B cell (primary cell): ENCODE data around the gene SLC26A1. TPM values are rescaled to one million over a fixed set of nuclear protein-coding genes. Genes with fewer than 3 reads are reported as not detected.

Source experiments
- ATAC-seq: fragments of 200-7000 bp; cut with Tn5 transposase; one replicate; pipeline ENCODE4 v1.10.0; 2021; ENCODE audit warnings: low read depth, mild to moderate bottlenecking, moderate number of reproducible peaks, moderate library complexity
- CTCF ChIA-PET: fragments of 350-600 bp; sonication (Branson Sonifier 250); formaldehyde crosslinking; loops from one replicate; lab custom pipeline; 2021; ENCODE audit warnings: antibody characterized with exemption, inconsistent platforms; lab: Charles Lee
- POLR2A ChIA-PET: fragments of 350-600 bp; sonication (Branson Sonifier 250); formaldehyde crosslinking; loops from one replicate; lab custom pipeline; 2021; ENCODE audit warnings: antibody characterized with exemption; lab: Charles Lee
- DNase-seq: peaks from one replicate; pipeline ENCODE4 v3.0.0; 2013
- H2AFZ ChIP-seq: 2 replicates; pipeline ENCODE4 v1.6.1; 2012; ENCODE audit warnings: mild to moderate bottlenecking, low read depth, low read length; ENCODE audit not compliant: insufficient read depth, poor library complexity, severe bottlenecking
- H3K27ac ChIP-seq, 2 donors: 1 replicate in 1 of 2; 2 replicates in 1 of 2; pipeline ENCODE4 v1.5.1; 2012 to 2013; ENCODE audit warnings: low read length in 2 of 2, mild to moderate bottlenecking in 2 of 2, moderate library complexity in 1 of 2
- H3K27me3 ChIP-seq, 4 experiments: fragments of 200-600 bp in 1 of 4; sonication (generic) in 1 of 4; replicated peaks in 1 of 4; 1 replicate in 2 of 4; 2 replicates in 2 of 4; pipeline versions ENCODE4 v1.6.1 to v1.7.0; 2013 to 2016; ENCODE audit warnings: low read length in 3 of 4, mild to moderate bottlenecking in 2 of 4, mixed read lengths in 1 of 4, moderate library complexity in 1 of 4; ENCODE audit not compliant: insufficient read depth in 4 of 4, control insufficient read depth in 3 of 4; ENCODE audit errors: control extremely low read depth in 1 of 4
- H3K36me3 ChIP-seq, 2 experiments: replicated peaks in 1 of 2; 1 replicate in 1 of 2; 2 replicates in 1 of 2; pipeline versions ENCODE4 v1.6.1 to v1.7.1; 2013; ENCODE audit warnings: low read length in 1 of 2; ENCODE audit not compliant: insufficient read depth in 2 of 2, control insufficient read depth in 1 of 2; ENCODE audit errors: control extremely low read depth in 1 of 2, extremely low read depth in 1 of 2
- H3K4me1 ChIP-seq, 2 donors: fragments of 200-600 bp in 1 of 2; sonication (generic) in 1 of 2; 1 replicate in 1 of 2; 2 replicates in 1 of 2; pipeline versions ENCODE4 v1.5.1 to v1.6.1; 2013 to 2017; ENCODE audit warnings: low read length in 2 of 2; ENCODE audit not compliant: control insufficient read depth in 2 of 2, insufficient read depth in 2 of 2
- H3K4me2 ChIP-seq: replicated peaks from 2 replicates; pipeline ENCODE3; 2012; ENCODE audit warnings: mild to moderate bottlenecking, low read depth, low read length; ENCODE audit not compliant: poor library complexity, severe bottlenecking
- H3K4me3 ChIP-seq, 5 experiments: fragments of 200-600 bp in 1 of 5; sonication (generic) in 1 of 5; 1 replicate in 3 of 5; 2 replicates in 2 of 5; pipeline versions ENCODE4 v1.5.1 to v1.7.0; 2011 to 2016; ENCODE audit warnings: low read length in 4 of 5, mild to moderate bottlenecking in 4 of 5, low read depth in 2 of 5, control low read depth in 1 of 5, moderate library complexity in 1 of 5; ENCODE audit not compliant: insufficient read depth in 1 of 5; ENCODE audit errors: control extremely low read depth in 1 of 5, extremely low read depth in 1 of 5
- H3K79me2 ChIP-seq: fragments of 200-600 bp; sonication (generic); one replicate; pipeline ENCODE4 v1.6.0; 2016; ENCODE audit warnings: low read length; ENCODE audit not compliant: control insufficient read depth, insufficient read depth
- H3K9ac ChIP-seq: fragments of 200-600 bp; sonication (generic); 2 replicates; pipeline ENCODE4 v1.6.1; 2017; ENCODE audit warnings: mild to moderate bottlenecking, low read length, moderate library complexity
- H3K9me3 ChIP-seq, 3 donors: one replicate each; pipeline versions ENCODE4 v1.6.1 to v1.7.1; 2013; ENCODE audit warnings: low read length in 2 of 3; ENCODE audit not compliant: control insufficient read depth in 2 of 3, insufficient read depth in 1 of 3; ENCODE audit errors: control extremely low read depth in 1 of 3
- H4K20me1 ChIP-seq: 2 replicates; pipeline ENCODE4 v1.6.0; 2012; ENCODE audit warnings: mild to moderate bottlenecking, low read length; ENCODE audit not compliant: insufficient read depth, control insufficient read depth, poor library complexity, severe bottlenecking
- H3K27ac Mint-ChIP-seq: one replicate; pipeline ENCODE4 v1.8.0; 2021; ENCODE audit warnings: mixed read lengths
- H3K27me3 Mint-ChIP-seq: one replicate; pipeline ENCODE4 v1.8.0; 2021; ENCODE audit warnings: mixed read lengths
- H3K4me1 Mint-ChIP-seq: one replicate; pipeline ENCODE4 v1.8.0; 2021; ENCODE audit warnings: mixed read lengths
- H3K4me3 Mint-ChIP-seq: one replicate; pipeline ENCODE4 v1.8.0; 2021; ENCODE audit warnings: mixed read lengths
- H3K9me3 Mint-ChIP-seq: one replicate; pipeline ENCODE4 v1.8.0; 2022; ENCODE audit warnings: mixed read lengths; ENCODE audit not compliant: insufficient read depth
- EZH2 ChIP-seq: IDR thresholded peaks from 2 replicates; pipeline ENCODE4 v1.6.1; 2012; ENCODE audit warnings: borderline replicate concordance, low read depth, mild to moderate bottlenecking, moderate library complexity, low read length; ENCODE audit not compliant: insufficient read depth, poor library complexity, severe bottlenecking
- WGBS: methylation state at CpG from one replicate; pipeline ENCODE4 v1.1.5; 2013; ENCODE audit warnings: missing lambda C conversion rate; ENCODE audit not compliant: insufficient coverage; 5-methylcytosine and 5-hydroxymethylcytosine counted together
- intact Hi-C: fragments of 100-400 bp; cut with micrococcal nuclease; formaldehyde crosslinking; loops from one replicate; pipeline ENCODE4 v1.10.0; 2022
- polyA plus RNA-seq: library from polyadenylated mRNA; depleted of rRNA; stranded (reverse); fragments of >200 nt; gene quantifications from 2 replicates; pipeline ENCODE4 v1.2.3, GENCODE V29; 2012
- total RNA-seq, 2 donors: library from RNA; stranded (reverse); fragments of 120-200 nt in 1 of 2; gene quantifications; 1 replicate in 1 of 2; 2 replicates in 1 of 2; pipeline versions ENCODE4 v1.2.3 to v1.2.4, GENCODE V29; 2013 to 2022
- TF ChIP-seq, protein P1 (sequence below): fragments of 200-600 bp; IDR thresholded peaks from one replicate; pipeline ENCODE4 v1.8.0; 2022; ENCODE audit warnings: antibody characterized with exemption, mild to moderate bottlenecking

SLC26A1 gene
- total and polyA plus RNA-seq, 2 donors (not counting 1 experiment from before 2014, with no cell fraction given): 0.03 to 1.1 TPM

DNA sequence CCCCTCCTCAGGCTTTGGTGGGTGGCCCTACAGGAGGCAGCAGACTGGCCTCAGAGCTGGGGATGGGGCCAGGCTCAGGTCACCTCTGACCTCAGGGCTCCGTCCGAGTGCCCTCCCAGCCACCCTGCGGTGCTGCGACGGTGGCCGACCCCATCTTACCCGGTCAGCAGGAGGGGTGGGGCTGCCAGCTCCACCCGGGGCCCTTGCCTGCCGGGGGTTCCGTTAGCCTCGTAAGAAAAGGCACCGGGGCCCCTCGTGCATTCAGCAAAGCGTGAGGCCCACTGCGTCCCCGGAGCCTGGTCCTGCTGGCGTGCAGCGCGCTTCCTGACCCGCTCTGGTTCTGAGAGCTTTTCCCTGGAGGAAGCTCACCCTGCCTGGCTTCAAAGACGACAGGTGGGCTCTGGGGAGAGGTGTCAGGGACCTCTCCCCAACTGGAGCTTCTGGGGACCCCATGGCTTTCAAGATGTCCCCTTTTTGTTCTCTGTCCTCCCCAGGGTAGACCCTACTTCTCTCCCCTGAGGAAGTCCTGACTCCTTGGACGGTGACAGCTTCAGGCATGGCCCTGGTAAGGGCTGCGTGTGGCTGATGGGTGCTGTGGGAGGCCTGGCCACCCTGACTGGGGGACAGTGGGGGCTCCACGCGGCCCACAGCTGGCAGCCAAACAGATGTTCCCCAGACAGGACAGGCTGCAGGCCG, 34.2 kb upstream of the SLC26A1 start:
- no peak overlapping the region for H3K9ac ChIP-seq
- no peak for TF ChIP-seq EZH2
- TF ChIP-seq, protein P1, sequence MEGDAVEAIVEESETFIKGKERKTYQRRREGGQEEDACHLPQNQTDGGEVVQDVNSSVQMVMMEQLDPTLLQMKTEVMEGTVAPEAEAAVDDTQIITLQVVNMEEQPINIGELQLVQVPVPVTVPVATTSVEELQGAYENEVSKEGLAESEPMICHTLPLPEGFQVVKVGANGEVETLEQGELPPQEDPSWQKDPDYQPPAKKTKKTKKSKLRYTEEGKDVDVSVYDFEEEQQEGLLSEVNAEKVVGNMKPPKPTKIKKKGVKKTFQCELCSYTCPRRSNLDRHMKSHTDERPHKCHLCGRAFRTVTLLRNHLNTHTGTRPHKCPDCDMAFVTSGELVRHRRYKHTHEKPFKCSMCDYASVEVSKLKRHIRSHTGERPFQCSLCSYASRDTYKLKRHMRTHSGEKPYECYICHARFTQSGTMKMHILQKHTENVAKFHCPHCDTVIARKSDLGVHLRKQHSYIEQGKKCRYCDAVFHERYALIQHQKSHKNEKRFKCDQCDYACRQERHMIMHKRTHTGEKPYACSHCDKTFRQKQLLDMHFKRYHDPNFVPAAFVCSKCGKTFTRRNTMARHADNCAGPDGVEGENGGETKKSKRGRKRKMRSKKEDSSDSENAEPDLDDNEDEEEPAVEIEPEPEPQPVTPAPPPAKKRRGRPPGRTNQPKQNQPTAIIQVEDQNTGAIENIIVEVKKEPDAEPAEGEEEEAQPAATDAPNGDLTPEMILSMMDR: no peak
- peaks cover 0 to 21% (median 0%) of the 10 kb centered on the region in 4 experiments for H3K27me3 ChIP-seq
- no peak overlapping the region for H2AFZ ChIP-seq
- WGBS: 86% methylated on average over 26 of the region's 26 CpGs
- ChIA-PET CTCF (interaction anchor here (1.5 kb wide), 1 partner anchor 10 kb away, joined by 4 read pairs; no protein-coding TSS in a partner anchor), POLR2A (no interaction called here)
- H3K79me2 ChIP-seq: no peaks in the 10 kb centered on the region
- peaks cover 10 to 23% of the 10 kb centered on the region in 2 donors for H3K4me1 ChIP-seq
- H3K4me3 ChIP-seq: no peak overlapping the region
- Mint-ChIP-seq H3K27ac (peak overlapping the region; percentile 26), H3K27me3 (no peaks in the 10 kb centered on the region), H3K4me1 (peaks cover 18% of the 10 kb centered on the region), H3K9me3 (no peaks in the 10 kb centered on the region), H3K4me3 (no peak overlapping the region)
- intact Hi-C loops: no loop called here
- DNase-seq (no peak), ATAC-seq (no peak)
- no peaks in the 10 kb centered on the region for H4K20me1 ChIP-seq
- no peak overlapping the region for H3K4me2 ChIP-seq
- peaks cover 0 to 6% (median 0%) of the 10 kb centered on the region in 3 donors for H3K9me3 ChIP-seq
- H3K36me3 ChIP-seq: peaks cover 0 to 2% of the 10 kb centered on the region in 2 experiments
- H3K27ac ChIP-seq: no peak overlapping the region

DNA sequence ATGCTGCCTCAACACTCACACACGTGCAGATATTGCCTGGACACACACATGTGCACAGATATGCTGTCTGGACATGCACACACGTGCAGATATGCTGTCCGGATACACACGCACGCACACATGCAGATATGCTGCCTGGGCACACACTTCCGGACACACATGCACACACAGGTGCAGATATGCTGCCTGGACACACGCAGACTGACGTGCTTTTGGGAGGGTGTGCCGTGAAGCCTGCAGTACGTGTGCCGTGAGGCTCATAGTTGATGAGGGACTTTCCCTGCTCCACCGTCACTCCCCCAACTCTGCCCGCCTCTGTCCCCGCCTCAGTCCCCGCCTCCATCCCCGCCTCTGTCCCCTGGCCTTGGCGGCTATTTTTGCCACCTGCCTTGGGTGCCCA, 32.9 kb upstream of the SLC26A1 start:
- Histone ChIP-seq H3K9me3 (peaks cover 0 to 6% (median 0%) of the 10 kb centered on the region in 3 donors), H3K36me3 (peaks cover 0 to 2% of the 10 kb centered on the region in 2 experiments), H3K79me2 (no peaks in the 10 kb centered on the region), H3K27ac (peak overlapping the region in 1 of 2 donors; percentile 18), H3K4me3 (no peak overlapping the region), H3K9ac (no peak overlapping the region), H3K27me3 (peaks cover 0 to 14% (median 0%) of the 10 kb centered on the region in 4 experiments), H3K4me2 (peak overlapping the region; percentile 55), H4K20me1 (no peaks in the 10 kb centered on the region), H3K4me1 (peaks cover 23 to 36% of the 10 kb centered on the region in 2 donors), H2AFZ (peak overlapping the region; percentile 28)
- ATAC-seq: peak; percentile 78
- intact Hi-C loops: loop anchor here (1.0 kb wide), 2 partner anchors 15 to 30 kb away; partner anchors contain the start of gene FGFRL1
- H3K9me3 Mint-ChIP-seq: no peaks in the 10 kb centered on the region
- peak; percentile 84 for DNase-seq
- ChIA-PET CTCF (no interaction called here), POLR2A (no interaction called here)
- H3K4me3 Mint-ChIP-seq: peak overlapping the region; percentile 64
- H3K4me1 Mint-ChIP-seq: peaks cover 30% of the 10 kb centered on the region
- 38% methylated on average over 15 of the region's 17 CpGs for WGBS
- no peaks in the 10 kb centered on the region for H3K27me3 Mint-ChIP-seq
- no peak for TF ChIP-seq EZH2
- TF ChIP-seq, protein P1: no peak
- H3K27ac Mint-ChIP-seq: peak overlapping the region; percentile 86
